Measurements from ENCODE around the gene IL34. TPM values are rescaled to one million over a fixed set of nuclear protein-coding genes. Genes with fewer than 3 reads are reported as not detected.

IL34 gene
- total RNA-seq, 3 donors from 2014 or later (not counting 1 experiment from before 2014, with no cell fraction given), result 0.48 to 0.54 TPM; not detected in 1

GRCh38 chr16:70703041-70703834 lies 56.9 kb downstream of the IL34 start:
- ATAC-seq (no peak), DNase-seq (no peak)
- Mint-ChIP-seq H3K4me3 (no peak overlapping the region), H3K36me3 (no peaks in the 10 kb centered on the region), H3K27ac (no peak overlapping the region), H3K4me1 (peaks cover 0 to 12% of the 10 kb centered on the region in 2 donors), H3K9me3 (no peaks in the 10 kb centered on the region), H3K27me3 (ENCODE audit: low read depth in 2 of 2) (no peaks in the 10 kb centered on the region)
- Histone ChIP-seq H3K27me3 (ENCODE audit: control insufficient read depth, insufficient read depth, low read length) (no peaks in the 10 kb centered on the region), H3K4me1 (ENCODE audit: control insufficient read depth, insufficient read depth, low read length) (no peaks in the 10 kb centered on the region), H3K4me3 (ENCODE audit: low read length) (no peak overlapping the region), H3K36me3 (ENCODE audit: control insufficient read depth, insufficient read depth, low read length) (peaks cover under 1% of the 10 kb centered on the region), H3K27ac (ENCODE audit: low read length) (no peak overlapping the region), H3K9me3 (ENCODE audit: control insufficient read depth, insufficient read depth, low read length) (no peaks in the 10 kb centered on the region)
- TF ChIP-seq CTCF (IDR thresholded peaks at IDR 0.05), result no peak
- WGBS (ENCODE audit: insufficient coverage), result 79% methylated on average over 16 of the region's 16 CpGs
- intact Hi-C loops (cut with micrococcal nuclease), result no loop called here

- no peaks in the 10 kb centered on the region for H3K36me3 Mint-ChIP-seq
- Histone ChIP-seq H3K9me3 (ENCODE audit: control insufficient read depth, insufficient read depth, low read length) (no peaks in the 10 kb centered on the region), H3K36me3 (ENCODE audit: control insufficient read depth, insufficient read depth, low read length) (no peaks in the 10 kb centered on the region), H3K27ac (ENCODE audit: low read length) (no peak overlapping the region), H3K4me3 (ENCODE audit: low read length) (no peak overlapping the region), H3K27me3 (ENCODE audit: control insufficient read depth, insufficient read depth, low read length) (no peaks in the 10 kb centered on the region), H3K4me1 (ENCODE audit: control insufficient read depth, insufficient read depth, low read length) (no peaks in the 10 kb centered on the region)
- no peak for TF ChIP-seq CTCF (IDR thresholded peaks at IDR 0.05)
- H3K4me1 Mint-ChIP-seq, result peaks cover 0 to 11% of the 10 kb centered on the region in 2 donors
- H3K9me3 Mint-ChIP-seq, result no peaks in the 10 kb centered on the region
- no peak overlapping the region for H3K4me3 Mint-ChIP-seq
- intact Hi-C loops (cut with micrococcal nuclease), result no loop called here
- DNase-seq, result no peak
- ATAC-seq, result no peak
- WGBS (ENCODE audit: insufficient coverage), result 96% methylated on average over 6 of the region's 6 CpGs
- H3K27ac Mint-ChIP-seq, result no peak overlapping the region
- H3K27me3 Mint-ChIP-seq (ENCODE audit: low read depth in 2 of 2), result no peaks in the 10 kb centered on the region
Measured at GRCh38 chr16:70703835-70704381, 57.5 kb downstream of the IL34 start.

GRCh38 chr16:70704586-70704985 lies 58.2 kb downstream of the IL34 start:
- Mint-ChIP-seq H3K9me3 (no peaks in the 10 kb centered on the region), H3K4me1 (peaks cover 0 to 4% of the 10 kb centered on the region in 2 donors), H3K27ac (no peak overlapping the region), H3K4me3 (no peak overlapping the region), H3K36me3 (no peaks in the 10 kb centered on the region), H3K27me3 (ENCODE audit: low read depth in 2 of 2) (no peaks in the 10 kb centered on the region)
- Histone ChIP-seq H3K4me1 (ENCODE audit: control insufficient read depth, insufficient read depth, low read length) (no peaks in the 10 kb centered on the region), H3K27ac (ENCODE audit: low read length) (no peak overlapping the region), H3K4me3 (ENCODE audit: low read length) (no peak overlapping the region), H3K9me3 (ENCODE audit: control insufficient read depth, insufficient read depth, low read length) (no peaks in the 10 kb centered on the region), H3K27me3 (ENCODE audit: control insufficient read depth, insufficient read depth, low read length) (no peaks in the 10 kb centered on the region), H3K36me3 (ENCODE audit: control insufficient read depth, insufficient read depth, low read length) (no peaks in the 10 kb centered on the region)
- DNase-seq (no peak), ATAC-seq (no peak)
- intact Hi-C loops (cut with micrococcal nuclease), result no loop called here
- WGBS (ENCODE audit: insufficient coverage), result 93% methylated on average over 11 of the region's 11 CpGs
- TF ChIP-seq CTCF (IDR thresholded peaks at IDR 0.05), result no peak

All from natural killer cell (primary cell).